K562 (cell line): Measurements from ENCODE around the gene KCNH2. TPM values are rescaled to one million over a fixed set of nuclear protein-coding genes. Genes with fewer than 3 reads are reported as not detected.
A peak's percentile ranks its signal among the peaks of the same experiment; 100 is the strongest.
"Not testable (repeated sequence)": the region's sequence is repeated elsewhere in the genome, so short reads cannot be mapped to it uniquely, and the experiment has no call there.

Source experiments
- ATF1 ChIP-seq, 2 experiments: fragments of 450-650 bp in 1 of 2; IDR thresholded peaks; 2 replicates each; pipeline ENCODE4 v1.6.1; 2016; ENCODE audit warnings: missing compliant biosample characterization in 1 of 2, missing genetic modification characterization in 1 of 2
- CBX3 ChIP-seq, 2 experiments: IDR thresholded peaks; 1 replicate in 1 of 2; 2 replicates in 1 of 2; pipeline ENCODE4 v1.6.1; 2012; ENCODE audit warnings: inconsistent platforms in 2 of 2, low read length in 2 of 2, borderline replicate concordance in 1 of 2, control low read depth in 1 of 2
- CREB3 ChIP-seq: fragments of 450-650 bp; conservative IDR thresholded peaks from 2 replicates; pipeline ENCODE4 v1.6.1; 2016; ENCODE audit warnings: missing genetic modification characterization, low read depth, mild to moderate bottlenecking, missing compliant biosample characterization, moderate library complexity
- MECOM ChIP-seq: fragments of 250-450 bp; sonication (Bioruptor Pico); IDR thresholded peaks from 2 replicates; pipeline ENCODE4 v1.8.0; 2022; ENCODE audit warnings: inconsistent platforms
- MEF2D ChIP-seq: conservative IDR thresholded peaks from 2 replicates; pipeline ENCODE4 v1.6.1; 2016; ENCODE audit warnings: low read depth, missing genetic modification characterization, missing compliant biosample characterization
- PATZ1 ChIP-seq: fragments of 250-450 bp; sonication (Bioruptor Pico); IDR thresholded peaks from 2 replicates; pipeline ENCODE4 v1.5.0; 2020; ENCODE audit warnings: mild to moderate bottlenecking, borderline replicate concordance
- ZBTB7A ChIP-seq: IDR thresholded peaks from 2 replicates; pipeline ENCODE4 v1.6.1; 2011; ENCODE audit warnings: low read depth, mild to moderate bottlenecking, low read length, moderate library complexity, borderline replicate concordance; ENCODE audit not compliant: control insufficient read depth
- polyA plus RNA-seq, 8 experiments: library from polyadenylated mRNA; depleted of rRNA in 4 of 8; stranded (reverse) in 5 of 8; unstranded in 3 of 8; fragments of >200 nt; fragmentation: Nextera tagmentation in 2 of 8; fragmentation: Illumina TruSeq in 1 of 8; extraction: Ambion mirVana in 2 of 8; extraction: Trizol in 1 of 8; gene quantifications; 2 replicates each; pipeline versions ENCODE4 v1.2.1 to v1.2.3, GENCODE V29; 2011 to 2014; ENCODE audit warnings: inconsistent platforms in 1 of 8, missing spikeins in 1 of 8
- total RNA-seq, 7 experiments: library from RNA; depleted of rRNA in 6 of 7; stranded (reverse); fragments of >200 nt in 6 of 7; fragmentation: Illumina TruSeq in 2 of 7; extraction: Trizol in 2 of 7; gene quantifications; 2 replicates each; pipeline versions ENCODE4 v1.2.1 to v1.2.3, GENCODE V29; 2011 to 2021; ENCODE audit warnings: low replicate concordance in 1 of 7
- TF ChIP-seq, protein P1 (sequence below), 2 experiments: fragments of 450-650 bp; IDR thresholded peaks; 2 replicates each; pipeline ENCODE4 v1.6.1; 2016; ENCODE audit warnings: mild to moderate bottlenecking in 2 of 2, borderline replicate concordance in 1 of 2, low read depth in 1 of 2, moderate library complexity in 1 of 2
- TF ChIP-seq, protein P2 (sequence below): fragments of 450-650 bp; IDR thresholded peaks from 2 replicates; pipeline ENCODE4 v1.6.1; 2016; ENCODE audit warnings: borderline replicate concordance

Gene KCNH2
- total and polyA plus RNA-seq, 9 of the 15 experiments (the other 6 are each of a cell fraction or from before 2014, with no cell fraction given), result 18.1 to 368 (median 218) TPM

DNA sequence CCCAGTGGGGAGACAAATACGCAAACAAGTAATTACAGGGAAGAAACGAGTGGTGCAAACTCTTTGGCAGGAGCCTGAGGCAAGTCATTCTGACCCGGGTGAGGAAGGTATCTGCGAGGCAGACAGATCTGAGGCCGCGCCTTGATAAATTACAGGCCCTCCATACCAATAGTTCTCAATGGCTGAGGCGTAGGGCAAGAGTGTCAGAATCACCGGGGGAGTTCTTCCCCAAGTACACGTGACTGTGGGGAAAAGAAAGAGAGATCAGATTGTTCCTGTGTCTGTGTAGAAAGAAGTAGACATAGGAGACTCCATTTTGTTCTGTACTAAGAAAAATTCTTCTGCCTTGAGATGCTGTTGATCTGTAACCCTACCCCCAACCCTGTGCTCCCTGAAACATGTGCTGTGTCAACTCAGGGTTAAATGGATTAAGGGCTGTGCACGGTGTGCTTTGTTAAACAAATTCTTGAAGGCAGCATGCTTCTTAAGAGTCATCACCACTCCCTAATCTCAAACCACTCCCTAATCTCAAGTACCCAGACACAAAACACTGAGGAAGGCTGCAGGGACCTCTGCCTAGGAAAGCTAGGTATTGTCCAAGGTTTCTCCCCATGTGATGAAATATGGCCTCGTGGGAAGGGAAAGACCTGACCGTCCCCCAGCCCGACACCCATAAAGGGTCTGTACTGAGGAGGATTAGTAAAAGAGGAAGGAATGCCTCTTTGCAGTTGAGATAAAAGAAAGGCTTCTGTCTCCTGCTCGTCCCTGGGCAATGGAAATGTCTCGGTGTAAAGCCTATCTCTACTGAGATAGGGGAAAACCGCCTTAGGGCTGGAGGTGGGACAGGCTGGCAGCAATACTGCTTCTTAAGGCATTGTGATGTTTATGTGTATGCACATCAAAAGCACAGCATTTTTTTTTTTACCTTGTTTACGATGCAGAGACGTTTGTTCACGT is 48.9 kb upstream of the KCNH2 start (continued):
- TF ChIP-seq, protein P1, sequence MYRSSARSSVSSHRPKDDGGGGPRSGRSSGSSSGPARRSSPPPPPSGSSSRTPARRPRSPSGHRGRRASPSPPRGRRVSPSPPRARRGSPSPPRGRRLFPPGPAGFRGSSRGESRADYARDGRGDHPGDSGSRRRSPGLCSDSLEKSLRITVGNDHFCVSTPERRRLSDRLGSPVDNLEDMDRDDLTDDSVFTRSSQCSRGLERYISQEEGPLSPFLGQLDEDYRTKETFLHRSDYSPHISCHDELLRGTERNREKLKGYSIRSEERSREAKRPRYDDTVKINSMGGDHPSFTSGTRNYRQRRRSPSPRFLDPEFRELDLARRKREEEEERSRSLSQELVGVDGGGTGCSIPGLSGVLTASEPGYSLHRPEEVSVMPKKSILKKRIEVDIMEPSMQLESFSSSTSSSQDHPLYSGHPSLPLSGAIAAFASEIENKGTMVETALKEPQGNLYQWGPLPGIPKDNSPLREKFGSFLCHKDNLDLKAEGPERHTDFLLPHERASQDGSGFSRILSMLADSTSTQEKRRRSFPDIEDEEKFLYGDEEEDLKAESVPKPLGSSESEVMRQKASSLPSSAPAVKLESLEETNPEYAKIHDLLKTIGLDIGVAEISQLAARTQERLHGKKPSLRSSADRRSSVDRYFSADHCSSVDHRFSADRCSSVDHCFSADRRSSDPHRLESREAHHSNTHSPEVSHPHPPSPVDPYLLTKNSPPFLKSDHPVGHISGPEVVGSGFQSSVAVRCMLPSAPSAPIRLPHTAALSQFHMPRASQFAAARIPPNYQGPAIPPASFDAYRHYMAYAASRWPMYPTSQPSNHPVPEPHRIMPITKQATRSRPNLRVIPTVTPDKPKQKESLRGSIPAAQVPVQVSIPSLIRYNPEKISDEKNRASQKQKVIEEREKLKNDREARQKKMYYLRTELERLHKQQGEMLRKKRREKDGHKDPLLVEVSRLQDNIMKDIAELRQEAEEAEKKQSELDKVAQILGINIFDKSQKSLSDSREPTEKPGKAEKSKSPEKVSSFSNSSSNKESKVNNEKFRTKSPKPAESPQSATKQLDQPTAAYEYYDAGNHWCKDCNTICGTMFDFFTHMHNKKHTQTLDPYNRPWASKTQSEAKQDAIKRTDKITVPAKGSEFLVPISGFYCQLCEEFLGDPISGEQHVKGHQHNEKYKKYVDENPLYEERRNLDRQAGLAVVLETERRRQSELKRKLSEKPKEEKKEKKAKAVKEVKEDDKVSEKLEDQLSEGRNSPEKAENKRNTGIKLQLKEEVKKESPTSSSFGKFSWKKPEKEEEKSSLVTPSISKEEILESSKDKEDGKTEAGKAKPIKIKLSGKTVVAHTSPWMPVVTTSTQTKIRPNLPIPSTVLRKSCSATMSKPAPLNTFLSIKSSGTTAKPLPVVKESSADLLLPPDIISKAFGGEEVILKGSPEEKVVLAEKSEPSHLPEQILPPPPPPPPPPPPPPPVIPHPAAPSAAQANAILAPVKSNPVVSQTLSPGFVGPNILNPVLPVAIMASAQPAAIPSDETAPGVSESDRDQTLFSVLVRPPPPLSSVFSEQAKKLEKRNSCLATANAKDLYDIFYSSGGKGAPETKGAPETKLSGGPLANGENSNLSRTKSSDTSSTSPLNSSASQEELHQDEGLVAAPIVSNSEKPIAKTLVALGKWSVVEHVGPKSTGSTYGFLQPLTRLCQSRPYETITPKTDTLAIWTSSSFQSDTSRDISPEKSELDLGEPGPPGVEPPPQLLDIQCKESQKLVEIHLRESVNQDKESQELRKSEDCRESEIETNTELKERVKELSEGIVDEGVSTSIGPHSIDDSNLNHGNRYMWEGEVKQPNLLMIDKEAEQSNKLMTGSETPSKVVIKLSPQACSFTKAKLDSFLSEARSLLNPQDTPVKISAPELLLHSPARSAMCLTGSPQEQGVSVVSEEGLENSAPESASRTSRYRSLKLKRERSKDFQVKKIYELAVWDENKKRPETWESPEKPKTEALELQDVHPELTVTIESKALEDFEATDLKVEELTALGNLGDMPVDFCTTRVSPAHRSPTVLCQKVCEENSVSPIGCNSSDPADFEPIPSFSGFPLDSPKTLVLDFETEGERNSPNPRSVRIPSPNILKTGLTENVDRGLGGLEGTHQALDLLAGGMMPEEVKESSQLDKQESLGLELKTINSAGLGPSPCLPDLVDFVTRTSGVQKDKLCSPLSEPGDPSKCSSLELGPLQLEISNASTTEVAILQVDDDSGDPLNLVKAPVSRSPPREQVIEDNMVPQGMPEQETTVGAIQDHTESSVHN (IDR thresholded peaks at IDR 0.05; ENCODE audit: borderline replicate concordance in 1 of 2, low read depth in 1 of 2), result peak in 1 of 2 experiments; percentile 55; a peak in 1 of 4 replicates
- peak in 1 of 2 experiments; percentile 25; a peak in 1 of 3 replicates for TF ChIP-seq CBX3 (IDR thresholded peaks at IDR 0.05; ENCODE audit: borderline replicate concordance in 1 of 2, low read length in 2 of 2)
- TF ChIP-seq MECOM (CRISPR knock-in tag), result peak; percentile 92
- TF ChIP-seq PATZ1 (CRISPR knock-in tag), result peak; percentile 85; the same call in 1 of the 2 replicates
- TF ChIP-seq, protein P2, sequence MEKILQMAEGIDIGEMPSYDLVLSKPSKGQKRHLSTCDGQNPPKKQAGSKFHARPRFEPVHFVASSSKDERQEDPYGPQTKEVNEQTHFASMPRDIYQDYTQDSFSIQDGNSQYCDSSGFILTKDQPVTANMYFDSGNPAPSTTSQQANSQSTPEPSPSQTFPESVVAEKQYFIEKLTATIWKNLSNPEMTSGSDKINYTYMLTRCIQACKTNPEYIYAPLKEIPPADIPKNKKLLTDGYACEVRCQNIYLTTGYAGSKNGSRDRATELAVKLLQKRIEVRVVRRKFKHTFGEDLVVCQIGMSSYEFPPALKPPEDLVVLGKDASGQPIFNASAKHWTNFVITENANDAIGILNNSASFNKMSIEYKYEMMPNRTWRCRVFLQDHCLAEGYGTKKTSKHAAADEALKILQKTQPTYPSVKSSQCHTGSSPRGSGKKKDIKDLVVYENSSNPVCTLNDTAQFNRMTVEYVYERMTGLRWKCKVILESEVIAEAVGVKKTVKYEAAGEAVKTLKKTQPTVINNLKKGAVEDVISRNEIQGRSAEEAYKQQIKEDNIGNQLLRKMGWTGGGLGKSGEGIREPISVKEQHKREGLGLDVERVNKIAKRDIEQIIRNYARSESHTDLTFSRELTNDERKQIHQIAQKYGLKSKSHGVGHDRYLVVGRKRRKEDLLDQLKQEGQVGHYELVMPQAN, result peak; percentile 82
- TF ChIP-seq ZBTB7A, result peak; percentile 28; the same call in 1 of the 2 replicates
- TF ChIP-seq MEF2D (tag), result peak; percentile 94
- not testable (repeated sequence) for TF ChIP-seq ATF1 (CRISPR knock-in tag; IDR thresholded peaks at IDR 0.05)
- peak; percentile 72 for TF ChIP-seq ATF1 (tag; IDR thresholded peaks at IDR 0.05)
- peak; percentile 99 for TF ChIP-seq CREB3 (tag)
